Stimulated activated CD8-positive, alpha-beta memory T cell treated with anti-CD3 and anti-CD28 coated beads, Interleukin-12 subunit alpha, Interleukin-12 subunit beta, amount 100 ng/mL, for 24 hours (primary cell): ENCODE data around the gene EXT2.

Experiments used
- DNase-seq: peaks from one replicate; pipeline ENCODE4 v3.0.0-alpha.2; 2020; ENCODE audit errors: extremely low read depth

EXT2 gene

GRCh38 chr11:44133335-44133946 lies 38.0 kb downstream of the EXT2 start:
- DNase-seq: no peak

GRCh38 chr11:44134625-44135024 lies 39.1 kb downstream of the EXT2 start:
- no peak for DNase-seq

GRCh38 chr11:44136176-44136945 lies 40.9 kb downstream of the EXT2 start:
- DNase-seq: no peak

- DNase-seq: no peak
Observed at GRCh38 chr11:44137057-44137456, 41.6 kb downstream of the EXT2 start.

- DNase-seq: no peak
Observed at GRCh38 chr11:44138286-44138685, 42.8 kb downstream of the EXT2 start.

- no peak for DNase-seq
Observed at GRCh38 chr11:44138980-44139379, 43.5 kb downstream of the EXT2 start.

- DNase-seq: no peak
Observed at GRCh38 chr11:44139565-44140330, 44.3 kb downstream of the EXT2 start.

- DNase-seq: no peak
Observed at GRCh38 chr11:44140372-44140771, 44.9 kb downstream of the EXT2 start.

GRCh38 chr11:44140805-44141204 lies 45.3 kb downstream of the EXT2 start:
- DNase-seq: no peak

- no peak for DNase-seq
Observed at GRCh38 chr11:44143987-44144909, 48.8 kb downstream of the EXT2 start.

- no peak for DNase-seq
Observed at GRCh38 chr11:44145011-44145775, 49.7 kb downstream of the EXT2 start.

- no peak for DNase-seq
Observed at GRCh38 chr11:44146931-44147330, 51.5 kb downstream of the EXT2 start.

GRCh38 chr11:44147751-44148150 lies 52.3 kb downstream of the EXT2 start:
- DNase-seq: no peak

GRCh38 chr11:44149651-44150050 lies 54.2 kb downstream of the EXT2 start:
- DNase-seq: no peak

- DNase-seq: no peak
Observed at GRCh38 chr11:44150401-44150800, 54.9 kb downstream of the EXT2 start.

GRCh38 chr11:44157019-44157418 lies 61.5 kb downstream of the EXT2 start:
- no peak for DNase-seq

GRCh38 chr11:44158384-44158783 lies 62.9 kb downstream of the EXT2 start:
- DNase-seq: no peak

- no peak for DNase-seq
Observed at GRCh38 chr11:44159848-44160721, 64.6 kb downstream of the EXT2 start.

- no peak for DNase-seq
Observed at GRCh38 chr11:44162004-44162403, 66.5 kb downstream of the EXT2 start.

- DNase-seq: no peak
Observed at GRCh38 chr11:44162662-44163061, 67.2 kb downstream of the EXT2 start.
